Retina (tissue), 1 donor: ENCODE measurements around the gene ATRNL1.
A peak's percentile ranks its signal among the peaks of the same experiment; 100 is the strongest.

Source experiments
- DNase-seq: peaks from one replicate; pipeline ENCODE4 v3.0.0-alpha.2; 2016

Gene ATRNL1

GRCh38 chr10:115854740-115855435 lies 761.7 kb downstream of the ATRNL1 start:
- no peak for DNase-seq

- DNase-seq, result peak; percentile 16
Measured at GRCh38 chr10:115856580-115856979, 763.4 kb downstream of the ATRNL1 start.

GRCh38 chr10:115857856-115858255 lies 764.7 kb downstream of the ATRNL1 start:
- DNase-seq, result no peak

- peak; percentile 31 for DNase-seq
Measured at GRCh38 chr10:115860182-115861107, 767.3 kb downstream of the ATRNL1 start.

GRCh38 chr10:115861455-115861854 lies 768.3 kb downstream of the ATRNL1 start:
- no peak for DNase-seq

GRCh38 chr10:115861864-115862263 lies 768.7 kb downstream of the ATRNL1 start:
- no peak for DNase-seq

- DNase-seq, result no peak
Measured at GRCh38 chr10:115866174-115866573, 773.0 kb downstream of the ATRNL1 start.

- no peak for DNase-seq
Measured at GRCh38 chr10:115866691-115867090, 773.5 kb downstream of the ATRNL1 start.

GRCh38 chr10:115867305-115867704 lies 774.1 kb downstream of the ATRNL1 start:
- no peak for DNase-seq

- DNase-seq, result no peak
Measured at GRCh38 chr10:115871855-115872254, 778.7 kb downstream of the ATRNL1 start.

GRCh38 chr10:115875172-115875571 lies 782.0 kb downstream of the ATRNL1 start:
- DNase-seq, result no peak

- no peak for DNase-seq
Measured at GRCh38 chr10:115879372-115880089, 786.4 kb downstream of the ATRNL1 start.

GRCh38 chr10:115882021-115882420 lies 788.9 kb downstream of the ATRNL1 start:
- DNase-seq, result no peak

- no peak for DNase-seq
Measured at GRCh38 chr10:115883372-115883771, 790.2 kb downstream of the ATRNL1 start.

GRCh38 chr10:115884331-115884730 lies 791.2 kb downstream of the ATRNL1 start:
- DNase-seq, result no peak

- peak; percentile 53 for DNase-seq
Measured at GRCh38 chr10:115895166-115895565, 802.0 kb downstream of the ATRNL1 start.

GRCh38 chr10:115898242-115898641 lies 805.1 kb downstream of the ATRNL1 start:
- no peak for DNase-seq

- DNase-seq, result no peak
Measured at GRCh38 chr10:115902596-115902995, 809.4 kb downstream of the ATRNL1 start.

- DNase-seq, result no peak
Measured at GRCh38 chr10:115903207-115903606, 810.0 kb downstream of the ATRNL1 start.

GRCh38 chr10:115903845-115904244 lies 810.7 kb downstream of the ATRNL1 start:
- no peak for DNase-seq

GRCh38 chr10:115909037-115909436 lies 815.9 kb downstream of the ATRNL1 start:
- DNase-seq, result no peak

GRCh38 chr10:115909962-115910731 lies 817.0 kb downstream of the ATRNL1 start:
- no peak for DNase-seq

- no peak for DNase-seq
Measured at GRCh38 chr10:115914475-115914874, 821.3 kb downstream of the ATRNL1 start.
